ENCODE data around the gene INTS1. TPM values are rescaled to one million over a fixed set of nuclear protein-coding genes. Genes with fewer than 3 reads are reported as not detected.

Gene INTS1
- total and polyA plus RNA-seq, 2 of the 4 experiments (the other 2 are of a cell fraction) = 9.3 to 40.1 TPM

DNA sequence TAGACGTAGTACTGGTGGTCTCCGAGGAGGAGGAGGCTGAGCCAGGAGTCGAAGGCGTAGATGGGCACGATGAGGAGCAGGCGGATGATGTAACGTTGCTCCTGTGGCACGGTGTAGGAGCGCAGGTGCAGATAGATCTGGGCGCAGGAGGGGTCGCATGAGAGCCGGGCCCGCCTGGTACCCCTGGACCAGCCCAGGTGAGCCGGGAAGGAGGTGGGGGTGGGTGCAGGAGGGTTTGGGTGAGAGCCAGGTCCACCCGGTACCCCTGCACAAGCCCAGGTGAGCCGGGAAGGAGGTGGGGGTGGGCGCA is 46.6 kb upstream of the INTS1 start:
- Histone ChIP-seq H2AFZ (replicated peaks; ENCODE audit: low read length, poor library complexity) (no peak overlapping the region), H3K27ac (ENCODE audit: insufficient read depth, low read length) (no peak overlapping the region), H3K79me1 (ENCODE audit: low read depth in 1 of 2, low read length in 2 of 2) (peaks cover 0 to 10% of the 10 kb centered on the region in 2 experiments; a peak in 1 of 4 replicates), H3K9me1 (ENCODE audit: insufficient read depth, low read length) (peaks cover 10% of the 10 kb centered on the region), H3K23ac (ENCODE audit: low read depth, low read length) (no peak overlapping the region), H4K20me1 (ENCODE audit: insufficient read depth, low read length) (no peaks in the 10 kb centered on the region; the same call in 1 of the 2 replicates), H3K4ac (ENCODE audit: low read depth, low read length) (no peak overlapping the region), H2AK9ac (replicated peaks; ENCODE audit: low read depth, low read length, poor library complexity) (no peak overlapping the region), H4K8ac (ENCODE audit: low read depth in 2 of 2, low read length in 2 of 2) (no peak overlapping the region), H2BK15ac (ENCODE audit: low read depth, low read length) (no peak overlapping the region), H3K4me2 (ENCODE audit: low read depth, low read length) (no peak overlapping the region), H3K9me3 (ENCODE audit: control insufficient read depth, insufficient read depth, low read length) (no peaks in the 10 kb centered on the region), H3K9ac (ENCODE audit: low read depth, low read length) (no peak overlapping the region), H3K14ac (replicated peaks; ENCODE audit: low read depth, low read length) (no peak overlapping the region), H4K91ac (ENCODE audit: insufficient read depth, low read depth, low read length) (no peak overlapping the region), H2AK5ac (ENCODE audit: low read depth, low read length) (no peak overlapping the region), H3K4me3 (ENCODE audit: insufficient read depth, low read depth, low read length) (no peak overlapping the region), H2BK20ac (ENCODE audit: low read depth, low read length) (no peak overlapping the region), H2BK5ac (ENCODE audit: low read depth, low read length, poor library complexity, severe bottlenecking) (no peak overlapping the region), H3K56ac (ENCODE audit: extremely low read depth, insufficient read depth, low read length) (no peak overlapping the region), H3K4me1 (ENCODE audit: control insufficient read depth, insufficient read depth, low read length) (peaks cover 9% of the 10 kb centered on the region), H3K18ac (ENCODE audit: low read depth, low read length) (no peak overlapping the region), H2BK120ac (ENCODE audit: low read depth, low read length) (no peak overlapping the region), H3K27me3 (ENCODE audit: control insufficient read depth, insufficient read depth, low read length) (no peaks in the 10 kb centered on the region), H3K36me3 (ENCODE audit: control insufficient read depth, insufficient read depth, low read length) (no peaks in the 10 kb centered on the region), H4K5ac (ENCODE audit: low read depth, low read length) (no peak overlapping the region)
- POLR2A ChIA-PET (ENCODE audit: unreplicated experiment) = no interaction called here
- 92% methylated on average over 13 of the region's 17 CpGs; no CpG with 5 or more reads in 1 of the 2 experiments for WGBS, 2 experiments (ENCODE audit: extremely low coverage in 2 of 2, insufficient read length in 1 of 2)
- intact Hi-C loops (cut with micrococcal nuclease) (no loop called here), in situ Hi-C loops (cut with MboI; ENCODE audit: low sequenced_read_pairs) (no loop called here), dilution Hi-C loops (cut with HindIII; ENCODE audit: low sequenced_read_pairs, unreplicated experiment) (no loop called here)
- TF ChIP-seq MAFK (IDR thresholded peaks at IDR 0.05; ENCODE audit: low read depth, low read length) (no peak), RFX5 (IDR thresholded peaks at IDR 0.05; ENCODE audit: low read depth, low read length) (no peak), POLR2A (IDR thresholded peaks at IDR 0.05; ENCODE audit: low read depth, low read length) (no peak), BHLHE40 (IDR thresholded peaks at IDR 0.05; ENCODE audit: low read depth, low read length) (no peak), RCOR1 (IDR thresholded peaks at IDR 0.05; ENCODE audit: insufficient replicate concordance, low read length) (no peak), MXI1 (IDR thresholded peaks at IDR 0.05; ENCODE audit: borderline replicate concordance, low read depth, low read length) (no peak), CEBPB (IDR thresholded peaks at IDR 0.05; ENCODE audit: low read depth, low read length) (no peak), FOS (IDR thresholded peaks at IDR 0.05; ENCODE audit: low read depth, low read length) (no peak), CHD1 (IDR thresholded peaks at IDR 0.05; ENCODE audit: low read depth, low read length) (no peak), MAZ (IDR thresholded peaks at IDR 0.05; ENCODE audit: borderline replicate concordance, low read depth, low read length) (no peak), RAD21 (IDR thresholded peaks at IDR 0.05; ENCODE audit: low read length) (no peak)
- TF ChIP-seq, protein P1, sequence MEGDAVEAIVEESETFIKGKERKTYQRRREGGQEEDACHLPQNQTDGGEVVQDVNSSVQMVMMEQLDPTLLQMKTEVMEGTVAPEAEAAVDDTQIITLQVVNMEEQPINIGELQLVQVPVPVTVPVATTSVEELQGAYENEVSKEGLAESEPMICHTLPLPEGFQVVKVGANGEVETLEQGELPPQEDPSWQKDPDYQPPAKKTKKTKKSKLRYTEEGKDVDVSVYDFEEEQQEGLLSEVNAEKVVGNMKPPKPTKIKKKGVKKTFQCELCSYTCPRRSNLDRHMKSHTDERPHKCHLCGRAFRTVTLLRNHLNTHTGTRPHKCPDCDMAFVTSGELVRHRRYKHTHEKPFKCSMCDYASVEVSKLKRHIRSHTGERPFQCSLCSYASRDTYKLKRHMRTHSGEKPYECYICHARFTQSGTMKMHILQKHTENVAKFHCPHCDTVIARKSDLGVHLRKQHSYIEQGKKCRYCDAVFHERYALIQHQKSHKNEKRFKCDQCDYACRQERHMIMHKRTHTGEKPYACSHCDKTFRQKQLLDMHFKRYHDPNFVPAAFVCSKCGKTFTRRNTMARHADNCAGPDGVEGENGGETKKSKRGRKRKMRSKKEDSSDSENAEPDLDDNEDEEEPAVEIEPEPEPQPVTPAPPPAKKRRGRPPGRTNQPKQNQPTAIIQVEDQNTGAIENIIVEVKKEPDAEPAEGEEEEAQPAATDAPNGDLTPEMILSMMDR (conservative IDR thresholded peaks at IDR 0.05; ENCODE audit: low read depth, low read length) = no peak
- TF ChIP-seq, protein P2, sequence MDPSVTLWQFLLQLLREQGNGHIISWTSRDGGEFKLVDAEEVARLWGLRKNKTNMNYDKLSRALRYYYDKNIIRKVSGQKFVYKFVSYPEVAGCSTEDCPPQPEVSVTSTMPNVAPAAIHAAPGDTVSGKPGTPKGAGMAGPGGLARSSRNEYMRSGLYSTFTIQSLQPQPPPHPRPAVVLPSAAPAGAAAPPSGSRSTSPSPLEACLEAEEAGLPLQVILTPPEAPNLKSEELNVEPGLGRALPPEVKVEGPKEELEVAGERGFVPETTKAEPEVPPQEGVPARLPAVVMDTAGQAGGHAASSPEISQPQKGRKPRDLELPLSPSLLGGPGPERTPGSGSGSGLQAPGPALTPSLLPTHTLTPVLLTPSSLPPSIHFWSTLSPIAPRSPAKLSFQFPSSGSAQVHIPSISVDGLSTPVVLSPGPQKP (IDR thresholded peaks at IDR 0.05; ENCODE audit: borderline replicate concordance, low read depth, low read length) = no peak
- TF ChIP-seq, protein P3, sequence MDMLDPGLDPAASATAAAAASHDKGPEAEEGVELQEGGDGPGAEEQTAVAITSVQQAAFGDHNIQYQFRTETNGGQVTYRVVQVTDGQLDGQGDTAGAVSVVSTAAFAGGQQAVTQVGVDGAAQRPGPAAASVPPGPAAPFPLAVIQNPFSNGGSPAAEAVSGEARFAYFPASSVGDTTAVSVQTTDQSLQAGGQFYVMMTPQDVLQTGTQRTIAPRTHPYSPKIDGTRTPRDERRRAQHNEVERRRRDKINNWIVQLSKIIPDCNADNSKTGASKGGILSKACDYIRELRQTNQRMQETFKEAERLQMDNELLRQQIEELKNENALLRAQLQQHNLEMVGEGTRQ (IDR thresholded peaks at IDR 0.05; ENCODE audit: low read depth, low read length) = no peak
- BruUV-seq (replicated peaks) = no TSS peak
- CTCF ChIA-PET = no interaction called here
- no peak for ATAC-seq (ENCODE audit: low read depth)
- no peak for DNase-seq

Measured in IMR-90 (cell line).